GM12875 (cell line): ENCODE results near the gene DENND10.

Source experiments
- H3K4me3 ChIP-seq: one replicate; pipeline ENCODE4 v1.5.1; 2011; ENCODE audit warnings: low read depth, low read length, control low read depth
- CTCF ChIP-seq: IDR thresholded peaks from 2 replicates; pipeline ENCODE4 v1.5.1; 2011; ENCODE audit warnings: low read depth, mild to moderate bottlenecking, control low read depth, inconsistent platforms, low read length, moderate library complexity, borderline replicate concordance; ENCODE audit not compliant: insufficient read depth

DENND10 gene

GRCh38 chr10:119061926-119062325, 42.0 kb upstream of the DENND10 start:
- no peak overlapping the region for H3K4me3 ChIP-seq
- TF ChIP-seq CTCF: no peak

DNA sequence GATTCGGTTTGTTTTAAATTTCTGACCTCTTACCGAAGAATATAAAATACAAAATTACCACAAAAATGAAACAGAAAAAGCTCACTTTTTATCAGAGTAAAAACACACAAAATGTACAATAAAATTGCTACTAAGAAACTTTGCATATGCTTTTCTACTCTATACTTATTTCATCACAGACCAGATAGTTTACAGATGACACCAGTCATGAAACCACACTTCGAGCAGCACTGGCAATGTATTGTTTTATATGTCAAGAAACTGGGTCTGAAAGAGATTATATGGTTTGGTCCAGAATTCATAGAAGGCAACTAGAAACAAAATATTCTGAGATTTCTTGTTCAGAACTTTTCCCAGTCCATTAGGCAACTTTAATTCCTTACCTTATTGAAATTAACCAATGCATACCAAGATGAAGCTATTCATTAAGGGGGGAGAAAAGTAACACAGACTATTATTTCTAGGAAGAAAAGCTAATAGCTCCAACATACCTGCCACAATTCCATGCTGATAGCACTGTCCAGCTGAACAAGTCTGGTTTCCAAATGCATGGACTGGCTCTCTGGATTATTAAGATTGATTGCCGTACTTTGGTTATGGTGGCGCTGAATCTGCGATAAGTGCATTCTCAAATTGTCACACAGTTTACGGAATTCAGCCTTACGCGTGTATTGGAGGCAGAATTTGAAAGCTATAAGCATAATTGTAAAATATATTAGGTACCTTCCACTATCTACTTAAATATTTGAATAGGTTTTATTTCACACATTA, 33.3 kb upstream of the DENND10 start:
- TF ChIP-seq CTCF: no peak

DNA sequence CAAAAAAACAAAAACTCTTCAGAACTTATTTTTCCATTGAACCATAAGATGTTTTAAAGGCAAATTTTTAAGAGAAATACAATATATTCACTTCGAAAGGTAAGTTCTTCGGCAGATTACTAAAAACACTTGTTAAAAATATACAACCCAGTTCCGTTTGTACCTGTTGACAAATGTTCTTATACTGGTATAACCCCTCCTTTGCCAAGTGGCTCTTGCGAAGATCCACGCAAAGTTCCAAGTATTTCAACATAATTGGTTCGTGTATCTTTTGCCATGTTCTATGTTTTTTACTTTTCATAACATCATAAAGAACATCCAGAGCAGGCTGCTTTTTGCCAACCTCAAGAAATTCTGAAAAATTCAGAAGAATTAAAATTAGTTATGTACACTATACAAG, 30.3 kb upstream of the DENND10 start:
- no peak for TF ChIP-seq CTCF
- H3K4me3 ChIP-seq: no peak overlapping the region

More for the DNA sequence above, 33.3 kb upstream of the DENND10 start:
- H3K4me3 ChIP-seq: no peak overlapping the region

DNA sequence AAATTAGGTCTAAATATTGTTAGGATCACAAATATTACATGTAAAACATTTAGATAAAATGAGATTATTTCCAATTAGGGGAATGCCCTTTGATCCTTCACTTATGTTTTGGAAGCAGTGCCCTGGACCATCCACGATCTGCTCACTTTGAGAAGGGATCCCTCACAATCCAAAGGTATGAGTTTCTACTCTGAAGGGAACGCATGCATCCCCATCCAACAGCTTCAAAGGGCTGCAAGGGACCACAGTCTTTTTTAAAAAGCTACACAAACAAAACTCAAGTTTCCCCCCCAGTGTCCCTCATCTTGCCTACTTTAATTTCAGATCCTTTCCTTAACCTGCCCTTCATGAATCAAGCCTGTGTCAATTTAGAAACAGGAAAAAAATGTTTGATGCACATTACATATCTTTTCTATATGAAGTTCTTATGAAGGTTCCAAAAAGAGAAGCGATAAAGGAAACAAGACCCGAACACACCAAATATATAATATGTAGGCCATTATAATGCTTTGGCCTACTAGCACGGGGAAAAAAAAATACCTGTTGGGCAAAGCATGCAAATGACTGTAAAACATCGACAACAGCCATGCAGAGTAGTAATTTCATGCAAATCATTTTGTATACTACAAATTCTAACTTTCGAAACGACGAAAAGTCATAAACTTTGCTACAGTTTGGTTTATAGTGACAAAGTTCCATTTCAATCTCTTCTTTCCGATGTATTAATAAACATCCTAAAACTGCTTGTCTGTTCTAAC, 25.3 kb upstream of the DENND10 start:
- no peak for TF ChIP-seq CTCF
- H3K4me3 ChIP-seq: peak overlapping the region; percentile 100

- peak overlapping the region; percentile 100 for H3K4me3 ChIP-seq
- no peak for TF ChIP-seq CTCF
Observed at GRCh38 chr10:119079599-119080520, 24.1 kb upstream of the DENND10 start.

- peak within 1 kb of the TSS; percentile 100 for H3K4me3 ChIP-seq
- TF ChIP-seq CTCF: no peak
Observed at GRCh38 chr10:119080521-119081259, 23.2 kb upstream of the DENND10 start, which contains the start of gene EIF3A. Gene EIF3A (minus strand): TSS chr10:119080817. CDS start chr10:119080676, 141 bp downstream.
